K562 (cell line): ENCODE results near the gene TTC27. TPM values are rescaled to one million over a fixed set of nuclear protein-coding genes. Genes with fewer than 3 reads are reported as not detected.
A peak's percentile ranks its signal among the peaks of the same experiment; 100 is the strongest.

Experiments used
- BCOR ChIP-seq: fragments of 450-650 bp; IDR thresholded peaks from 2 replicates; pipeline ENCODE4 v1.6.1; 2016
- ELF1 ChIP-seq: fragments of 200-800 bp; sonication (Bioruptor generic); IDR thresholded peaks from 2 replicates; pipeline ENCODE4 v1.6.1; 2016; ENCODE audit warnings: missing genetic modification characterization, missing compliant biosample characterization
- ELF2 ChIP-seq: fragments of 250-450 bp; sonication (Bioruptor Pico); IDR thresholded peaks from 2 replicates; pipeline ENCODE4 v1.5.0; 2021; ENCODE audit warnings: mild to moderate bottlenecking
- EP300 ChIP-seq: IDR thresholded peaks from 2 replicates; pipeline ENCODE4 v1.6.1; 2012; ENCODE audit warnings: low read length, improper control_type of control experiment
- EWSR1 ChIP-seq: fragments of 450-650 bp; IDR thresholded peaks from 2 replicates; pipeline ENCODE4 v1.6.1; 2018; ENCODE audit warnings: borderline replicate concordance, mild to moderate bottlenecking, low read depth, moderate library complexity; ENCODE audit not compliant: partially characterized antibody
- FIP1L1 ChIP-seq: fragments of 200-400 bp; formaldehyde crosslinking; IDR thresholded peaks from 2 replicates; pipeline ENCODE4 v1.6.1; 2018; ENCODE audit warnings: mild to moderate bottlenecking, low read depth, low read length; ENCODE audit not compliant: poor library complexity, severe bottlenecking
- FOXA3 ChIP-seq, 2 experiments: fragments of 450-650 bp in 1 of 2; sonication (generic) in 1 of 2; formaldehyde crosslinking; IDR thresholded peaks in 1 of 2; conservative IDR thresholded peaks in 1 of 2; 2 replicates each; pipeline versions ENCODE4 v1.4.0 to v1.8.0; 2020 to 2022; ENCODE audit warnings: mild to moderate bottlenecking in 2 of 2, missing genetic modification reagents in 1 of 2
- HOXB6 ChIP-seq: fragments of 250-450 bp; sonication (Bioruptor Pico); IDR thresholded peaks from 2 replicates; pipeline ENCODE4 v1.5.1; 2022; ENCODE audit warnings: mild to moderate bottlenecking, borderline replicate concordance
- JUND ChIP-seq, 2 experiments: IDR thresholded peaks; 2 replicates in 1 of 2; 3 replicates in 1 of 2; pipeline ENCODE4 v1.6.1; 2011; ENCODE audit warnings: borderline replicate concordance in 2 of 2, low read depth in 2 of 2, low read length in 2 of 2, improper control_type of control experiment in 1 of 2, missing biosample characterization in 1 of 2, missing genetic modification characterization in 1 of 2, missing genetic modification reagents in 1 of 2
- KHSRP ChIP-seq: fragments of 450-650 bp; IDR thresholded peaks from 2 replicates; pipeline ENCODE4 v1.6.1; 2017
- L3MBTL2 ChIP-seq: fragments of 450-650 bp; IDR thresholded peaks from 2 replicates; pipeline ENCODE4 v1.6.1; 2016; ENCODE audit warnings: mild to moderate bottlenecking, moderate library complexity
- LEF1 ChIP-seq: fragments of 450-650 bp; IDR thresholded peaks from 2 replicates; pipeline ENCODE4 v1.6.1; 2016; ENCODE audit warnings: mild to moderate bottlenecking
- MAFG ChIP-seq: fragments of 450-650 bp; conservative IDR thresholded peaks from 2 replicates; pipeline ENCODE4 v1.6.1; 2016; ENCODE audit warnings: missing genetic modification characterization, missing compliant biosample characterization
- NR2F6 ChIP-seq: fragments of 450-650 bp; formaldehyde crosslinking; IDR thresholded peaks from 2 replicates; pipeline ENCODE4 v1.4.0; 2020; ENCODE audit warnings: mild to moderate bottlenecking
- RBM25 ChIP-seq: fragments of 200-400 bp; formaldehyde crosslinking; IDR thresholded peaks from 2 replicates; pipeline ENCODE4 v1.6.1; 2018; ENCODE audit warnings: low read length, low read depth, moderate library complexity; ENCODE audit not compliant: severe bottlenecking
- RCOR1 ChIP-seq, 2 experiments: IDR thresholded peaks; 2 replicates each; pipeline ENCODE4 v1.6.1; 2012; ENCODE audit warnings: low read depth in 2 of 2, low read length in 2 of 2, borderline replicate concordance in 1 of 2, improper control_type of control experiment in 1 of 2
- SMARCA5 ChIP-seq: fragments of 450-650 bp; IDR thresholded peaks from 2 replicates; pipeline ENCODE4 v1.6.1; 2016
- TBL1XR1 ChIP-seq, 2 experiments: IDR thresholded peaks; 2 replicates each; pipeline ENCODE4 v1.6.1; 2012; ENCODE audit warnings: improper control_type of control experiment in 2 of 2, low read length in 2 of 2, mild to moderate bottlenecking in 1 of 2
- ZNF12 ChIP-seq: sonication (generic); formaldehyde crosslinking; IDR thresholded peaks from 2 replicates; pipeline ENCODE4 v1.4.0; 2020; ENCODE audit warnings: mild to moderate bottlenecking, missing genetic modification reagents
- ZNF217 ChIP-seq: sonication (generic); formaldehyde crosslinking; IDR thresholded peaks from 2 replicates; pipeline ENCODE4 v1.8.0; 2022; ENCODE audit warnings: mild to moderate bottlenecking, missing genetic modification reagents
- ZNF282 ChIP-seq: sonication (generic); formaldehyde crosslinking; IDR thresholded peaks from 2 replicates; pipeline ENCODE4 v1.8.1; 2023; ENCODE audit warnings: missing genetic modification reagents
- polyA plus RNA-seq, 8 experiments: library from polyadenylated mRNA; depleted of rRNA in 4 of 8; stranded (reverse) in 5 of 8; unstranded in 3 of 8; fragments of >200 nt; fragmentation: Nextera tagmentation in 2 of 8; fragmentation: Illumina TruSeq in 1 of 8; extraction: Ambion mirVana in 2 of 8; extraction: Trizol in 1 of 8; gene quantifications; 2 replicates each; pipeline versions ENCODE4 v1.2.1 to v1.2.3, GENCODE V29; 2011 to 2014; ENCODE audit warnings: inconsistent platforms in 1 of 8, missing spikeins in 1 of 8
- total RNA-seq, 7 experiments: library from RNA; depleted of rRNA in 6 of 7; stranded (reverse); fragments of >200 nt in 6 of 7; fragmentation: Illumina TruSeq in 2 of 7; extraction: Trizol in 2 of 7; gene quantifications; 2 replicates each; pipeline versions ENCODE4 v1.2.1 to v1.2.3, GENCODE V29; 2011 to 2021; ENCODE audit warnings: low replicate concordance in 1 of 7
- TF ChIP-seq, protein P1 (sequence below): fragments of 450-650 bp; formaldehyde crosslinking; conservative IDR thresholded peaks from 2 replicates; pipeline ENCODE4 v1.4.0; 2022; ENCODE audit warnings: mild to moderate bottlenecking, missing genetic modification characterization
- TF ChIP-seq, protein P2 (sequence below): IDR thresholded peaks from 3 replicates; pipeline ENCODE4 v1.6.1; 2011; ENCODE audit warnings: borderline replicate concordance, mild to moderate bottlenecking; ENCODE audit not compliant: insufficient read length, insufficient read depth
- TF ChIP-seq, protein P3 (sequence below): fragments of 450-650 bp; IDR thresholded peaks from 2 replicates; pipeline ENCODE4 v1.6.1; 2016; ENCODE audit warnings: mild to moderate bottlenecking

TTC27 gene
- total and polyA plus RNA-seq, 9 of the 15 experiments (the other 6 are each of a cell fraction or from before 2014, with no cell fraction given), result 44.3 to 93.4 (median 57.3) TPM

DNA sequence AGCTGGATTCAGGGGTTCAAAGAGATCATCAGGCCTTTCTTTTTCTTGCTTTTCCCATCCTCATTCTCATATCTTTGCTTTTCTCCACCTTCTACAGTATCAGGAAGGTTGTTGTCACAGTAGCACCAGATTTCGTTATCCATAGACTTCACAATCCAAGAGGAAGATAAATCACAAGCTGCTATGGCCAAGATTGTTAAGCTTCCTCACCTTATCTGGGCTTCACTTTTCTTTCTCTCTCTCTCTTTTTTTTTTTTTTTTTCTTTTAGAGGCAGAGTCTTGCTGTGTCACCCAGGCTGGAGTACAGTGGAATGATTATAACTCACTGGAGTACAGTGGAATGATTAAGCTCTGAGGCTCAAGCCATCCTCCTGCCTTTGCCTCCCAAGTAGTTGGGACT is 93.5 kb downstream of the TTC27 start (continued):
- TF ChIP-seq, protein P1, sequence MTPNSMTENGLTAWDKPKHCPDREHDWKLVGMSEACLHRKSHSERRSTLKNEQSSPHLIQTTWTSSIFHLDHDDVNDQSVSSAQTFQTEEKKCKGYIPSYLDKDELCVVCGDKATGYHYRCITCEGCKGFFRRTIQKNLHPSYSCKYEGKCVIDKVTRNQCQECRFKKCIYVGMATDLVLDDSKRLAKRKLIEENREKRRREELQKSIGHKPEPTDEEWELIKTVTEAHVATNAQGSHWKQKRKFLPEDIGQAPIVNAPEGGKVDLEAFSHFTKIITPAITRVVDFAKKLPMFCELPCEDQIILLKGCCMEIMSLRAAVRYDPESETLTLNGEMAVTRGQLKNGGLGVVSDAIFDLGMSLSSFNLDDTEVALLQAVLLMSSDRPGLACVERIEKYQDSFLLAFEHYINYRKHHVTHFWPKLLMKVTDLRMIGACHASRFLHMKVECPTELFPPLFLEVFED (CRISPR knock-in tag), result 0 out of 2 replicates have a peak, but pooled peaks have one; percentile 30
- TF ChIP-seq EP300 (peak; percentile 88), EWSR1 (no peak), KHSRP (peak; percentile 64), JUND (IDR thresholded peaks at IDR 0.05; ENCODE audit: borderline replicate concordance, low read depth, low read length) (peak; percentile 52; the same call in 1 of the 2 replicates), JUND (tag; IDR thresholded peaks at IDR 0.05; ENCODE audit: borderline replicate concordance, low read depth, low read length) (no peak; the same call in 2 of the 3 replicates), ELF1 (tag) (no peak), BCOR (peak; percentile 63; the same call in 1 of the 2 replicates), NR2F6 (no peak), RCOR1 (IDR thresholded peaks at IDR 0.05; ENCODE audit: borderline replicate concordance in 1 of 2, low read depth in 2 of 2, low read length in 2 of 2) (peak; percentile 96 to 99), LEF1 (peak; percentile 56), MAFG (tag) (peak; percentile 70), TBL1XR1 (IDR thresholded peaks at IDR 0.05; ENCODE audit: low read length in 2 of 2) (peak in 1 of 2 experiments; percentile 74; a peak in 2 of 4 replicates), ZNF12 (no peak), HOXB6 (CRISPR knock-in tag) (no peak), ELF2 (CRISPR knock-in tag) (no peak), SMARCA5 (no peak), L3MBTL2 (no peak), FIP1L1 (no peak), ZNF282 (CRISPR knock-in tag) (no peak), FOXA3 (CRISPR knock-in tag; conservative IDR thresholded peaks at IDR 0.05 in 1 of 2, IDR thresholded peaks at IDR 0.05 in 1 of 2) (peak in 1 of 2 experiments; percentile 84; a peak in 2 of 4 replicates), ZNF217 (CRISPR knock-in tag) (no peak), RBM25 (no peak)
- TF ChIP-seq, protein P2, sequence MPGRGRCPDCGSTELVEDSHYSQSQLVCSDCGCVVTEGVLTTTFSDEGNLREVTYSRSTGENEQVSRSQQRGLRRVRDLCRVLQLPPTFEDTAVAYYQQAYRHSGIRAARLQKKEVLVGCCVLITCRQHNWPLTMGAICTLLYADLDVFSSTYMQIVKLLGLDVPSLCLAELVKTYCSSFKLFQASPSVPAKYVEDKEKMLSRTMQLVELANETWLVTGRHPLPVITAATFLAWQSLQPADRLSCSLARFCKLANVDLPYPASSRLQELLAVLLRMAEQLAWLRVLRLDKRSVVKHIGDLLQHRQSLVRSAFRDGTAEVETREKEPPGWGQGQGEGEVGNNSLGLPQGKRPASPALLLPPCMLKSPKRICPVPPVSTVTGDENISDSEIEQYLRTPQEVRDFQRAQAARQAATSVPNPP, result no peak
- TF ChIP-seq, protein P3, sequence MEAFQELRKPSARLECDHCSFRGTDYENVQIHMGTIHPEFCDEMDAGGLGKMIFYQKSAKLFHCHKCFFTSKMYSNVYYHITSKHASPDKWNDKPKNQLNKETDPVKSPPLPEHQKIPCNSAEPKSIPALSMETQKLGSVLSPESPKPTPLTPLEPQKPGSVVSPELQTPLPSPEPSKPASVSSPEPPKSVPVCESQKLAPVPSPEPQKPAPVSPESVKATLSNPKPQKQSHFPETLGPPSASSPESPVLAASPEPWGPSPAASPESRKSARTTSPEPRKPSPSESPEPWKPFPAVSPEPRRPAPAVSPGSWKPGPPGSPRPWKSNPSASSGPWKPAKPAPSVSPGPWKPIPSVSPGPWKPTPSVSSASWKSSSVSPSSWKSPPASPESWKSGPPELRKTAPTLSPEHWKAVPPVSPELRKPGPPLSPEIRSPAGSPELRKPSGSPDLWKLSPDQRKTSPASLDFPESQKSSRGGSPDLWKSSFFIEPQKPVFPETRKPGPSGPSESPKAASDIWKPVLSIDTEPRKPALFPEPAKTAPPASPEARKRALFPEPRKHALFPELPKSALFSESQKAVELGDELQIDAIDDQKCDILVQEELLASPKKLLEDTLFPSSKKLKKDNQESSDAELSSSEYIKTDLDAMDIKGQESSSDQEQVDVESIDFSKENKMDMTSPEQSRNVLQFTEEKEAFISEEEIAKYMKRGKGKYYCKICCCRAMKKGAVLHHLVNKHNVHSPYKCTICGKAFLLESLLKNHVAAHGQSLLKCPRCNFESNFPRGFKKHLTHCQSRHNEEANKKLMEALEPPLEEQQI, result 0 out of 2 replicates have a peak, but pooled peaks have one; percentile 45
